IMR-90 (cell line): ENCODE measurements around the gene RBM44. TPM values are rescaled to one million over a fixed set of nuclear protein-coding genes. Genes with fewer than 3 reads are reported as not detected.
"Not testable (repeated sequence)": the region's sequence is repeated elsewhere in the genome, so short reads cannot be mapped to it uniquely, and the experiment has no call there.

Source experiments
- ATAC-seq: fragments of 200-7000 bp; cut with Tn5 transposase; 2 replicates; pipeline ENCODE4 v1.9.1; 2020; ENCODE audit warnings: low read depth, mild to moderate bottlenecking, moderate library complexity
- BruUV-seq: library from RNA; stranded (reverse); fragments of 400-500 nt; replicated peaks from 2 replicates; lab custom pipeline; 2021; lab: Mats Ljungman, UMichigan
- CTCF ChIA-PET: fragments of 300-600 bp; formaldehyde crosslinking; extraction: SDS; loops from one replicate; lab custom pipeline; 2021; ENCODE audit warnings: antibody characterized with exemption; lab: Yijun Ruan, JAX
- POLR2A ChIA-PET: fragments of 300-600 bp; sonication (Branson Sonifier 250); formaldehyde crosslinking; loops from one replicate; lab custom pipeline; 2022; ENCODE audit warnings: antibody characterized with exemption; ENCODE audit not compliant: unreplicated experiment; lab: Charles Lee
- DNase-seq: peaks from one replicate; pipeline ENCODE4 v3.0.0; 2013
- H2AFZ ChIP-seq: replicated peaks from 2 replicates; pipeline ENCODE3; 2013; ENCODE audit warnings: low read length, mild to moderate bottlenecking; ENCODE audit not compliant: poor library complexity
- H2AK5ac ChIP-seq: 2 replicates; pipeline ENCODE4 v1.6.1; 2013; ENCODE audit warnings: low read depth, low read length, inconsistent platforms
- H2AK9ac ChIP-seq: replicated peaks from 2 replicates; pipeline ENCODE3; 2013; ENCODE audit warnings: mild to moderate bottlenecking, low read depth, low read length, moderate library complexity; ENCODE audit not compliant: poor library complexity
- H2BK120ac ChIP-seq: 2 replicates; pipeline ENCODE4 v1.6.1; 2013; ENCODE audit warnings: low read depth, low read length, inconsistent platforms
- H2BK15ac ChIP-seq: 3 replicates; pipeline ENCODE4 v1.6.1; 2013; ENCODE audit warnings: low read depth, low read length, inconsistent platforms
- H2BK20ac ChIP-seq: 2 replicates; pipeline ENCODE4 v1.6.1; 2013; ENCODE audit warnings: low read depth, mild to moderate bottlenecking, inconsistent platforms, low read length, moderate library complexity
- H2BK5ac ChIP-seq: 2 replicates; pipeline ENCODE4 v1.6.1; 2013; ENCODE audit warnings: mild to moderate bottlenecking, low read depth, low read length, inconsistent platforms; ENCODE audit not compliant: poor library complexity, severe bottlenecking
- H3K14ac ChIP-seq: replicated peaks from 2 replicates; pipeline ENCODE4 v1.6.1; 2013; ENCODE audit warnings: low read depth, low read length, inconsistent platforms
- H3K18ac ChIP-seq: 2 replicates; pipeline ENCODE4 v1.6.1; 2013; ENCODE audit warnings: low read depth, low read length, control low read depth
- H3K23ac ChIP-seq: 2 replicates; pipeline ENCODE4 v1.6.1; 2013; ENCODE audit warnings: low read depth, low read length, inconsistent platforms
- H3K27ac ChIP-seq: 2 replicates; pipeline ENCODE4 v1.5.1; 2013; ENCODE audit warnings: mild to moderate bottlenecking, control low read depth, low read length; ENCODE audit not compliant: insufficient read depth
- H3K27me3 ChIP-seq: 2 replicates; pipeline ENCODE4 v1.6.1; 2013; ENCODE audit warnings: low read length; ENCODE audit not compliant: control insufficient read depth, insufficient read depth
- H3K36me3 ChIP-seq: 2 replicates; pipeline ENCODE4 v1.6.1; 2013; ENCODE audit warnings: low read length, mixed read lengths; ENCODE audit not compliant: control insufficient read depth, insufficient read depth
- H3K4ac ChIP-seq: 2 replicates; pipeline ENCODE4 v1.6.1; 2013; ENCODE audit warnings: low read depth, low read length, inconsistent platforms
- H3K4me1 ChIP-seq: 2 replicates; pipeline ENCODE4 v1.6.1; 2013; ENCODE audit warnings: low read length, mixed read lengths; ENCODE audit not compliant: control insufficient read depth, insufficient read depth
- H3K4me2 ChIP-seq: 2 replicates; pipeline ENCODE4 v1.6.1; 2013; ENCODE audit warnings: low read depth, mild to moderate bottlenecking, control low read depth, low read length, moderate library complexity
- H3K4me3 ChIP-seq: 2 replicates; pipeline ENCODE4 v1.5.1; 2013; ENCODE audit warnings: low read depth, mild to moderate bottlenecking, control low read depth, low read length, moderate library complexity; ENCODE audit not compliant: insufficient read depth
- H3K56ac ChIP-seq: 2 replicates; pipeline ENCODE4 v1.6.1; 2013; ENCODE audit warnings: low read length, inconsistent platforms; ENCODE audit not compliant: insufficient read depth; ENCODE audit errors: extremely low read depth
- H3K79me1 ChIP-seq, 2 experiments: 2 replicates each; pipeline ENCODE4 v1.6.1; 2013; ENCODE audit warnings: low read length in 2 of 2, inconsistent platforms in 1 of 2, low read depth in 1 of 2
- H3K9ac ChIP-seq: 2 replicates; pipeline ENCODE4 v1.6.1; 2013; ENCODE audit warnings: low read depth, low read length, control low read depth
- H3K9me1 ChIP-seq: 2 replicates; pipeline ENCODE4 v1.6.1; 2013; ENCODE audit warnings: low read length, inconsistent platforms; ENCODE audit not compliant: insufficient read depth
- H3K9me3 ChIP-seq: 2 replicates; pipeline ENCODE4 v1.6.1; 2013; ENCODE audit warnings: low read length; ENCODE audit not compliant: control insufficient read depth, insufficient read depth
- H4K20me1 ChIP-seq: 2 replicates; pipeline ENCODE4 v1.6.1; 2013; ENCODE audit warnings: low read length, inconsistent platforms; ENCODE audit not compliant: insufficient read depth
- H4K5ac ChIP-seq: 2 replicates; pipeline ENCODE4 v1.6.1; 2013; ENCODE audit warnings: mild to moderate bottlenecking, low read depth, low read length, control low read depth
- H4K8ac ChIP-seq, 2 experiments: 2 replicates each; pipeline ENCODE4 v1.6.1; 2013; ENCODE audit warnings: low read depth in 2 of 2, low read length in 2 of 2, control low read depth in 1 of 2, inconsistent platforms in 1 of 2
- H4K91ac ChIP-seq: 2 replicates; pipeline ENCODE4 v1.6.1; 2013; ENCODE audit warnings: low read depth, low read length, inconsistent platforms; ENCODE audit not compliant: insufficient read depth
- BHLHE40 ChIP-seq: fragments of 150-350 bp; IDR thresholded peaks from 2 replicates; pipeline ENCODE4 v1.6.1; 2016; ENCODE audit warnings: mild to moderate bottlenecking, low read depth, low read length
- CEBPB ChIP-seq: IDR thresholded peaks from 2 replicates; pipeline ENCODE4 v1.6.1; 2012; ENCODE audit warnings: low read depth, low read length, improper control_type of control experiment
- FOS ChIP-seq: fragments of 150-350 bp; IDR thresholded peaks from 2 replicates; pipeline ENCODE4 v1.6.1; 2016; ENCODE audit warnings: low read depth, low read length
- POLR2A ChIP-seq: IDR thresholded peaks from 2 replicates; pipeline ENCODE4 v1.6.1; 2012; ENCODE audit warnings: mild to moderate bottlenecking, low read depth, low read length
- RAD21 ChIP-seq: IDR thresholded peaks from 2 replicates; pipeline ENCODE4 v1.6.1; 2012; ENCODE audit warnings: low read length, improper control_type of control experiment
- RCOR1 ChIP-seq: IDR thresholded peaks from 2 replicates; pipeline ENCODE4 v1.6.1; 2012; ENCODE audit warnings: mild to moderate bottlenecking, low read length, improper control_type of control experiment; ENCODE audit not compliant: insufficient replicate concordance
- WGBS, 2 experiments: methylation state at CpG; one replicate each; pipeline versions ENCODE4 v1.1.5 to v1.1.7; 2013; ENCODE audit warnings: missing lambda C conversion rate in 2 of 2; ENCODE audit not compliant: insufficient read length in 1 of 2; ENCODE audit errors: extremely low coverage in 2 of 2; 5-methylcytosine and 5-hydroxymethylcytosine counted together
- dilution Hi-C: fragments of 300-500 bp; cut with HindIII; formaldehyde crosslinking; loops from one replicate; pipeline ENCODE4 v1.14.3; 2018; ENCODE audit warnings: low sequenced_read_pairs; ENCODE audit not compliant: unreplicated experiment
- in situ Hi-C: fragments of 300-500 bp; cut with MboI; formaldehyde crosslinking; loops from 3 replicates; pipeline ENCODE4 v1.14.3; 2019; ENCODE audit warnings: low sequenced_read_pairs, inconsistent platforms, mixed read lengths
- intact Hi-C: fragments of 100-400 bp; cut with micrococcal nuclease; formaldehyde crosslinking; loops from 2 replicates; pipeline ENCODE4 v1.10.0; 2022
- polyA plus RNA-seq, 3 experiments: library from polyadenylated mRNA; depleted of rRNA; stranded (reverse); fragments of >200 nt; gene quantifications; 2 replicates each; pipeline ENCODE4 v1.2.3, GENCODE V29; 2012; ENCODE audit warnings: low replicate concordance in 1 of 3
- total RNA-seq: library from RNA; depleted of rRNA; stranded (reverse); fragments of >200 nt; gene quantifications from 2 replicates; pipeline ENCODE4 v1.2.3, GENCODE V29; 2012

The RBM44 gene
- total and polyA plus RNA-seq, 2 of the 4 experiments (the other 2 are of a cell fraction), result 0.14 to 0.18 TPM

DNA sequence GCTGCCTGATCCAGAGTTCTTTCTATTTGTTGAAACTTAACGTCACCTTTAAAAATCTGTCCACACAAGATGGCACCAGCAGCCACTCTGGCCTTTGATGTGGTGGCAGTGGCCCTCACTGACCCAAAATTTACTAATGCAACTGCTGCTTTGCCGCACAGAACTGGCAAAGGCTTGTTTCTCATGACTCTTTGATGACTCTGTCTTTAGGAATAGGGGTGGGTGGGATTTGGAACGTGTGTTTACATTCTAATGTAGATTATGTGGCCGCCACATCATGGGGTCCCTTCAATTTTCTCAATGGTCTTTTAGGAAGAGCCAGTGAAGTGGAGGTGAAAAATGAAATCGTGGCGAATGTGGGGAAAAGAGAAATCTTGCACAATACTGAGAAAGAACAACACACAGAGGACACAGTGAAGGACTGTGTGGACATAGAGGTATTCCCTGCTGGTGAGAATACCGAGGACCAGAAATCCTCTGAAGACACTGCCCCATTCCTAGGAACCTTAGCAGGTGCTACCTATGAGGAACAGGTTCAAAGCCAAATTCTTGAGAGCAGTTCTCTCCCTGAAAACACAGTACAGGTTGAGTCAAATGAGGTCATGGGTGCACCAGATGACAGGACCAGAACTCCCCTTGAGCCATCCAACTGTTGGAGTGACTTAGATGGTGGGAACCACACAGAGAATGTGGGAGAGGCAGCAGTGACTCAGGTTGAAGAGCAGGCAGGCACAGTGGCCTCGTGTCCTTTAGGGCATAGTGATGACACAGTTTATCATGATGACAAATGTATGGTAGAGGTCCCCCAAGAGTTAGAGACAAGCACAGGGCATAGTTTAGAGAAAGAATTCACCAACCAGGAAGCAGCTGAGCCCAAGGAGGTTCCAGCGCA, 36.0 kb upstream of the RBM44 start:
- POLR2A ChIA-PET, H3K27me3 ChIP-seq, intact Hi-C loops, H4K20me1 ChIP-seq, dilution Hi-C loops, BruUV-seq, H3K9ac ChIP-seq, CTCF ChIA-PET, H3K4me3 ChIP-seq, in situ Hi-C loops, H3K9me3 ChIP-seq: not testable (repeated sequence)
- Histone ChIP-seq H4K91ac (peak overlapping the region; percentile 93), H3K4me2 (peak overlapping the region; percentile 47), H3K4ac (peak overlapping the region; percentile 87), H3K14ac (peak overlapping the region; percentile 67), H2BK20ac (peak overlapping the region; percentile 80), H3K23ac (peak overlapping the region; percentile 21), H3K36me3 (peaks cover 32% of the 10 kb centered on the region), H2BK5ac (peak overlapping the region; percentile 97), H2AK5ac (peak overlapping the region; percentile 99), H3K79me1 (peaks cover 27 to 64% of the 10 kb centered on the region in 2 experiments), H2BK120ac (peak overlapping the region; percentile 83), H3K27ac (peak overlapping the region; percentile 81), H4K5ac (peak overlapping the region; percentile 77), H3K9me1 (peaks cover 25% of the 10 kb centered on the region), H2BK15ac (peak overlapping the region; percentile 95), H2AK9ac (peak overlapping the region; percentile 77), H3K56ac (peak overlapping the region; percentile 29), H3K18ac (peak overlapping the region; percentile 82), H4K8ac (peak overlapping the region; percentile 63 to 76), H3K4me1 (peaks cover 33% of the 10 kb centered on the region), H2AFZ (peak overlapping the region; percentile 52)
- WGBS, 2 experiments, result 43% methylated on average over 3 of the region's 9 CpGs; no CpG with 5 or more reads in 1 of the 2 experiments
- peak; percentile 96 for DNase-seq
- peak; percentile 69 for ATAC-seq
- TF ChIP-seq BHLHE40 (peak; percentile 78), RCOR1 (peak; percentile 54), POLR2A (peak; percentile 41; the same call in 1 of the 2 replicates), RAD21 (peak; percentile 13; the same call in 1 of the 2 replicates), CEBPB (peak; percentile 94), FOS (peak; percentile 87)
